ENCODE results near the gene LHX3.

Gene LHX3

DNA sequence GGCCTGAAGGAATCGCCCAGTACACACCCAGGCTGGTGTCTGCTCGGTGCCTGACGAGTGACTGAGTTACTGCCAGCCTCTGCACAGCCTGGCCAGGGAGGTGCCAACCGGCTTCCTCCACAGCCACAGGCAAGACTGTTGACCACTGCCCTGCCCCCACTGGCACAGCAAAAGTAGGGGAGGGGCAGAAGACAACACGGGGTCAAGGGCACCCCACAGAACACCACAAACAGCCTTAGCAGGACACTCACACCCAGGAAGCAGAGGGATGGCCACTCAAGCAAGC lies 722 bp upstream of the LHX3 start:
- no peak for DNase-seq

GRCh38 chr9:136204145-136204805 lies 653 bp downstream of the LHX3 start:
- no peak for DNase-seq

DNA sequence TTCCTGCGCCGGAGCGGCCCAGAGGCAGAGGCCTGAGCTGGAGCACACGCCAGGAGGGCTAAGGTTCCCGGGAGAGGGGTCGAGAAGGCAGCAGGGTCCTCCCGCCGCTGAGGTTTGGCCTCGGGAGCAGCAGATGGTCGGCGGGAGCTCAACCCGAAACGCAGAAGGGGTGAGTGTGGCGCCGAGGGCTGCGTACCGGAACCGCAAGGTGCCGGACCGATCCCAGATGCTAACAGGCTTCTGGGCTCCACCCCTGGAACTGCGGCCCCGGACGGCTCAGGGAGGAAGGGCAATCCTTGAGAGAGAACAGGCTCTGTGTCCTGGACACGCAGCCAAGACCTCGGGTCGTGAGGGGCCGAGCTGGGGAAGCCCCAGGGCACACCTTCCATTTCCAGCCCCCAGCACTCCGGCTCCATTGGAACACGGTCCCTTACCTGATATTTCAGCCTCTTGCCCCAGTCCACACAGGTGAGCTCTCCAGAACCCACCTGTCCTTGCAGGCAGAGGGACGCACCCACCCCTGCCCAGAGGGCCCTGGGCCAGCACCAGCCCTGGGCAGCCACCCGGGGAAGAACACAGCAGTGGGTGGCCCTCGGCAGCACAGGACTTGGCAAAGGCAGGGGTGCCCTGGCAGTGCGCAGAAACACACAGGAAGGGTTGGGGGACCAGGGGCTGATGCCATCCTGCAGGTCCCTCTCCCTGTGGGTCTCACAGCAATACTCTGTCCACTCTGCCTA lies 1.4 kb downstream of the LHX3 start:
- no peak for DNase-seq

- DNase-seq: no peak
Measured at GRCh38 chr9:136202454-136203407, 2.2 kb downstream of the LHX3 start.

- no peak for DNase-seq
Measured at GRCh38 chr9:136201609-136202453, 3.1 kb downstream of the LHX3 start.

- DNase-seq: no peak
Measured at GRCh38 chr9:136201174-136201573, 3.8 kb downstream of the LHX3 start.

GRCh38 chr9:136200424-136200823 lies 4.5 kb downstream of the LHX3 start:
- DNase-seq: no peak

- no peak for DNase-seq
Measured at GRCh38 chr9:136199391-136200288, 5.3 kb downstream of the LHX3 start.

DNA sequence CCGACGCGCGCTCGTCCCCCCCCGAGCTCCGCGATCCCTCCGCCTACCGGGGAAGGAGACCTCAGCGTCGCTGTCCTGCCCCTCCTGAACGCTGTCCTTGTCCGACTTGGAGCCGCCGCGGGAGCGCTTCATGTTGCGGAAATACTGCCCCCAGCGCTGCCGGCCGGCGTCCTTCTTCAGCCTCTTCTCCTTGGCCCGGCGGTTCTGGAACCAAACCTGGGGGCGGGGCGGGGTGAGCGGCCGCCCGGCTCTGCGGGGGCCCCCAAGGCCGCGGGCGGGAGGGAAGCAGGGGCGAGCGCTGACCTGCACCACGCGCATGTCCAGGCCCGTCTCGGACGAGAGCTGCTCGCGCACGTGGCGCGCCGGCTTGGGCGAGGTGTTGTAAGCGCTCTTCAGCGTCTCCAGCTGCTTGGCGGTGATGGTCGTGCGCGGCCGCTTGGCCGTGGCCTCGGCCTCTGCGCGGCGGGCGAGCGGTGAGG lies 6.3 kb downstream of the LHX3 start:
- no peak for DNase-seq

DNA sequence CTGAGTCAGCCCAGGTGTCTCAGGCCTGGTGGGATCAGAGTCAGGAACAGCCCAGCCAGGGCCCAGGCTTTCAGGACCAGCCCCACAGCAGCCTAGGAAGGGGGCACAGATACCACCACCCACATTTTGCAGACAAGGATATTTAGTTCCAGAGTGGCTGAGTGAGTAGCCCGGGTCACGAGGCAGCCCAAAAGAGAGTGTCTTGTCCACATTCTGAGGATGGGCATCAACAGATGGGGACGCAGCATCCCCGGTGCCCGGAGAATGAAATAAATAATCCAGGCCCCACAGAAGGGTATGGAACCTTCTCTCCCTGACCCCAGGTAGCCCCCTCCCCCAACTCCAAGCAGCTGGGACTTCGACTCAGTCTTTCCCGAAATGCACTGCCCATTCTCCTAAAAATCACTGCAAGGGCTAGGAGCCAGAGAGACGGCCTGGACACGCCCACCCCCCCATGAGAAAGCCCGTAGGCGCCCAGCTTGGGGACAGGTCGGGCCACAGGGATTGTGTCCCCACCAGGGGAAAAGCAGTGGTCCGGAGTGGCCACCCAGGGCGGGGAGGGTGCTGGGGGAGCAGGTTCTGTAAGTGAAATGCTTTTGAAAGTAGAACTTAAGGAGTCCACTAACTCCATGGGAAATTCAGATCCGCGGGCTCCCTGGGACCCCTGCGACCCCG lies 6.9 kb downstream of the LHX3 start:
- DNase-seq: no peak

DNA sequence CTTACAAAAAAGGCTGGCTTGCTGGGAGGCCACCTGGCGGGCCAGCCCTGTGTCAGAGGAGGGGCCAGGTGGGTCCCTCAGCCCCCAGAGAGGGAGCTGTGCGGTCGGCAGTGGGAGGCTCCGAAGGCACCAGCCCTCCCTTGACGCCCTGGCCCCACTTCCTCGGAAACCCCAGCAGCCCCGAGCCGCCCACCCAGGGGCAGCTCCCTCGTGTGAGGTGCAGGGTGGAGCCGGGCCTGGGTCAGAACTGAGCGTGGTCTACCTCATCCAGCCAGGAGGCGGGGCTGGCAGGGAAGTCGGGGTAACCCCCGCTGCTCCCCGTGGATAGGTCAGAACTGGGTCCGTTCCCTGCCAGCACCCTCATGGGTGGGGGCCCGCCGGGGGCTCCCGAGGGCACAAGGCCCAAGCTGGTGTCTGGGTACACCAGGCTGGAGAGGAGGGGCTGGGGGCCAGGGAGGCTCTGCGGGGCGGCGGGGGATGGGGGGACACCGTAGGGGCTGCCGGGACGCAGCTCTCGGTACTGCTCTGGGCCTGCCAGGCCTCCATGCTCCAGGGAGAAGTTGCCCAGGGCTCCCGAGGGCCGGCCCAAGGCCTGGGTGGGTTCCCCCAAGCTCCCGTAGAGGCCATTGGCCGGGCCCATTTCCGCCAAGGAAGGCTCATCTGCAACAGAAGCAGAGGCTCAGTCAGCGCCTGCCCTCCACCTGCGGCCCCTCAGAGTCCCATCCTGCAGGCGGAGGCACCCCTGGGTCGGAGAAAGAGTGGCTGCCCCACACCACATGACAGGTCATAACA lies 7.6 kb downstream of the LHX3 start:
- DNase-seq: no peak

DNA sequence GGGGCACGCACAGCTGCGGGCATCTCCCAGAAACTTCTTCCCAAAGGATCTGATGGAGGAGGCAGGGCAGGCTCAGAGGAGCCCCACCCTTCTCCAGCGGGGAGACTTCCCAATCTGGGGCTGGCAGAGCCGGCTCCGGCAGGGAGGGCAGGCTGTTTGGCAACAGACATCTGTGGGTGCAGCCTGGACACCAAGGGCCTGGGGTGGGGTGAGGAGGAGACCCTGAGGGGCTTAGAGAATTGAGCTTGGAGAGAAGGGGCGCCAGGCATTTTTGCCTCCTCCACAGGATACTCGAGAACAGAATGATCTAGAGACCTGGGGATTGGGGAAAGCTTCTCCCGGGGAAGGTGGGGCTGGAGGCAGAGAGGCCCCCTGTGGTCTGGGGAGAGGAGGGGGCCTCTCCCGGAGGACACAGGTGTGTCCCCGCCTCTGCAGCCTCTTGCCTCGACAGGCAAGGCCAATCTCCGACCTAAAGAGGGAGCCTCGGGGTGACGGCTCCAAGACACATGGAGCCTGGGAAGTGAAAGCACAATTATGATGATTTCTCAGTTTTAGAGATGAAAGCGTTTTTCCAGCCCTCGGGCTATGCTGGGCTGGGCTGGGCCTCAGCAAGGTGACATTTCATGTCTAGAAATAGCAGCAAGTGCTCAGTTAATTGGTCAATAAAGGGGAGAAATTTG lies 8.4 kb downstream of the LHX3 start:
- no peak for DNase-seq

DNA sequence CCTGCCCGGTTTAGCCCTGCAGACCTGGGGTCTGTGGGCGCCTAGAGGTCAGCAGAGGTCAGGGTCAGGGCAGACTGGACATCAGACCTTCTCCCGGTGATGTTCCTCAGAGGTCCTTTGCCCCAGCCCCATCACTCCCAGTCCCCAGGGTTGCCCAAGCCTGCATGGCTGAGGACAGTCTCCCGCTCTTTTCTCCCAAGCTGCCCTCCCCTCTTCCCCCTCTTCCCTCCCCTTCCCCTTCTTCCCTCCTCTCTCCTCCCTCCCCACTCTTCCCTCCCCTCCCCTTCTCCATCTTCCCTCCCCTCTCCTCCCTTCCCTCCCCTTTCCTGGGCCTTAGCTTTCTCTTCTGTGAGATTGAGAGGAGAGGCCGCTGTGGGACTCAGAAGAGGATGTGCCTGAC lies 10.4 kb downstream of the LHX3 start:
- DNase-seq: no peak

GRCh38 chr9:136193891-136194279 lies 11.0 kb downstream of the LHX3 start:
- DNase-seq: no peak

DNA sequence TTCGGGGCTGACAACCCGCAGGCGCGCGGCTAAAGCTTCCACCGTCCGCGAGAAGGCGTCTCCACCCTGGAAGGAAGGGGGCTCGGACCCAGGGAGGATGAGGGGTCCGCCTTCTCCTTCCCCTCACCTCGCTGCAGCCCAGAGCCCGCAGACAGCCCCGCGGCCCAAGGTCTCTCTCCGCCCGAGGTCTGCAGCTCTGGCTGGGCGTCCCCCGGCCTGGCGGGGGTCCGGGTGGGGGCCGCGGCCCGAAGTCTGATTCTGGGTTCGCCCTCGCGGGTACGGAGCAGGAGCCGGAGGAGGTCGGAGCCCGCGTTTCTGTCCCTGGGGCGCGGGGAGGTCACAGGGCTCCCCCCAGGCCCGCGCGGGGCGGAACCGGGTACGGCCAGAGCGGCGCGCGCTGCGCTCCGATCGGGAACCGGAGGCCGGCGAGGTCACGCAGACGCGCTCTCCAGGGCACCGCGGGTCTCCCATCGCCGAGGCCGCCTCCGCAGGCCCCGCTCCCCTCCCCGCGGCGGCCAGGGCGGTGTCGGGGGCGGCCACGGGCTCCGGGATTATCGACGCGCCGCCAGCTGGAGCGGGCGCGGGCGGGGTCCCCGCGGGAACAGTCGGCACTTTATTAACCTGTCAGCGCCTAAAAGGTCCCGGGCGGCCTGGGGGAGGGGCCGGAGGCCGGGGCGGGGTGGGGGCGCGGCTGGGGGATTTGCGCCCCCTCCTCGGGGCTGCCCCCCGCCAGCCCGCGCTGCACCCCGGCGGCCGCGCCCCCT lies 11.6 kb downstream of the LHX3 start:
- DNase-seq: no peak

DNA sequence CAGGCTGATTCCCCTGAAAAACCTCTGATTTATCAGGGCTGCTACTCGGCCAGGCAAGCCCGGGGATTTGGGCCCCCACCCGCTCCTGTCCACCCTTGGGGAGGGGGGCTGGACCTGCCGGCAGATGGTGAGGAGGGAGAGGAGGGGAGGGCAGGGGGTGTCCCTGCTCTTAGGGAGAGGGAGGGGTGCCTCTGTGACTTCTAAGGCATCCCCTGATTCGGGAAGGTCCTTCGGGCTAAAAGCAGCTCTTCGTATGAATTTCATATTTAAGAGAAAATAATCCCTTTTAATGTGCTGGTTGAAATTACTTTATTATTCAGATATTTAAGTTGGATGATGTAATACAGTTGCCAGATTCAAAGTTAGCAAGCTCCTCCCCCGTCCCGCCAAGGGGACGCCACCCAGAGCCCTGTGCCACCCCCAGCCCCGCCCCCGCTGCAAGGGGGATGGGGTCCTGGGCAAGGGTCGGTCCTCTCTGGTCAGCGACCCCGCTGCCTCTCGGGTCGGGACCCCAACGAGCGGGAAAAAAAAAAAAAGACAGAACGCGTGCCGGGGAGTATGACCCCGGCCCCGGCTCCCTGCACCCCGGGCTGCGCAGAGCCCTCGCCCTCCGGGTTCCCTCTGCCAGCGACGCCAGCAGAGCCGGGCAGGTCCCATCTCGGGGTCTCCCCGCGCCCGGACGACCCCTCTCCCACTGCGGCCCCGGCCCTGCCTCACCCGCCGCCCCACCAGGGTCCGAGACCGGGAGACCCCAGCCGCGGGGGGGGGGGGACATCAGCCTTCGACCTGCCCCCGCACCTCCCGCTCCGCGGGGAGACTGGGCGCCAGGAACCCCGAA lies 12.4 kb downstream of the LHX3 start:
- no peak for DNase-seq

- DNase-seq: no peak
Measured at GRCh38 chr9:136191960-136192286, 13.0 kb downstream of the LHX3 start.
